Measurements from ENCODE around the gene RHOD. TPM values are rescaled to one million over a fixed set of nuclear protein-coding genes. Genes with fewer than 3 reads are reported as not detected.

RHOD gene
- total and polyA plus RNA-seq, 2 donors (not counting 3 experiments of a cell fraction or from before 2014, with no cell fraction given), result 10.6 to 17.9 TPM

DNA sequence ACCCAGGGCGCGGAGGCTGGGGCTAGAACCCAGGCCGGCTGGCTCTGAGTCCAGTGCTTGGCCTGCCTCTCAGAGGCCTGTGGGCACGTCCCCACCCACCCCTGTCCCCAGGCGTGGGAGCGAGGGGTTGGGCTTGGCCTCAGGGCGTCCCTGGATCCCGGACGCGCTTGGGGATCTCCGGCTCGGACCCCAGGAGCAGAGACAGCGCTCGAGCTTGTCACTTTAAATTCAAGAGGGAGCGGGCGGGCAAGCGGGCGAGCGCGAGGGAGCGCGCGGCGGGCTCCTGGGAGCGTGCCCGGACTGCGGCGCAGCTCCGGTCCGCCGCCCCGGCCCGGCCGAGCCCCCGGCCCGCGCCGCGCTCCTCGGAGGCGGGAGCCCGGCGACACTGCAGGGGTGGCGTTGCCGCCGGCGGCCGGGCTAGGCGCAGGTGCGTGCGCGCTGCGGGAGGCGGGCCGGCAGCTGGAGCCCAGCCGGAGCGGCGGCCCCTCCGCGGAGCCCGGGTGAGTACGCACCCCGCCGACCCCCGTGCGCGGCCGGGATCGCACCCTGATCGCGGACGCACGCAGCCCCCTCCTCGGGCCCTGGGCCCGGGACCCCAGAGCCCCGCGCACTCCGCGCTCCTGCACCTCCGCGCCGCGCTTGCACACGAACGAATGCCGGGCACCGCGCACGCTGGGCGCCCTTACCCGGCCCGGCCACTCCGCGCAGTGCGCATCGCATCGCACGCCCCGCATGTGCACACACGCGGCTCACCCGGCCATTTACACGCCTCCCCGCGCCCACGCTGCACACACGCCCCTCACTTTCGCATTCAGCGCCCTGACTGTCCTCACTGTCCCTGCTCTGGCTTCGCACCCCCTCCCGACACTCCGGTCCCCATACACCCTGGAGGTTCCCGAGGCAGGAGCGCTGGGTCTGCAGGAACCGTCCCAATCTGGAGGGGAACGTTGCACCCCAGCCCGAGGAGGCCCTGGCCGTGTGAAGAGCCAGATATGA lies 33.4 kb upstream of the RHOD start, which contains the start of gene SYT12:
Gene SYT12 (plus strand): TSS at position 174 of the 996 bp plus-strand sequence. CDS start 7,011 bp downstream, outside the sequence.
- Histone ChIP-seq H3K4me2 (ENCODE audit: insufficient read depth, low read length) (peak within 1 kb of the TSS; percentile 52), H2AFZ (ENCODE audit: low read depth, low read length) (no peak within 1 kb of the TSS), H3K9me3 (replicated peaks; ENCODE audit: control insufficient read depth, insufficient read depth, low read length) (no peaks in the 10 kb centered on the region), H3K36me3 (ENCODE audit: control insufficient read depth in 2 of 2, extremely low read depth in 1 of 2, insufficient read depth in 2 of 2, low read length in 2 of 2) (no peaks in the 10 kb centered on the region), H3K4me3 (replicated peaks in 1 of 3; ENCODE audit: insufficient read depth in 1 of 3, low read depth in 1 of 3, low read length in 3 of 3) (peak within 1 kb of the TSS in 1 of 3 experiments; percentile 10), H3K9me1 (replicated peaks; ENCODE audit: control insufficient read depth, extremely low read depth, insufficient read depth, low read length) (no peaks in the 10 kb centered on the region), H3K9ac (replicated peaks; ENCODE audit: extremely low read depth, insufficient read depth, low read length) (no peak within 1 kb of the TSS), H3K4me1 (ENCODE audit: control insufficient read depth, extremely low read depth, insufficient read depth, low read length) (peaks cover 6% of the 10 kb centered on the region), H3K79me2 (ENCODE audit: control insufficient read depth, insufficient read depth, low read length) (no peaks in the 10 kb centered on the region), H3K27me3 (ENCODE audit: control insufficient read depth in 2 of 2, insufficient read depth in 2 of 2, low read length in 2 of 2) (peaks cover 20 to 21% of the 10 kb centered on the region in 2 experiments), H4K20me1 (replicated peaks; ENCODE audit: control insufficient read depth, extremely low read depth, insufficient read depth, low read length) (no peaks in the 10 kb centered on the region), H3K27ac (ENCODE audit: insufficient read depth, low read depth, low read length) (no peak within 1 kb of the TSS)
- BruUV-seq (replicated peaks), result no TSS peak
- ChIA-PET CTCF (interaction anchor here (0.9 to 2.2 kb wide), 5 partner anchors 8 to 138 kb away, joined by 3 to 11 read pairs (median 7); no protein-coding TSS in a partner anchor), POLR2A (no interaction called here)
- dilution Hi-C loops (cut with MboI; ENCODE audit: extremely low pct_ligation_motif_present, low sequenced_read_pairs), result no loop called here
- TF ChIP-seq FOS (IDR thresholded peaks at IDR 0.05; ENCODE audit: borderline replicate concordance, insufficient read depth, low read length), result no peak
- TF ChIP-seq, protein P1, sequence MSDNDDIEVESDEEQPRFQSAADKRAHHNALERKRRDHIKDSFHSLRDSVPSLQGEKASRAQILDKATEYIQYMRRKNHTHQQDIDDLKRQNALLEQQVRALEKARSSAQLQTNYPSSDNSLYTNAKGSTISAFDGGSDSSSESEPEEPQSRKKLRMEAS (IDR thresholded peaks at IDR 0.05; ENCODE audit: insufficient read depth, insufficient read length), result no peak
- no peak for TF ChIP-seq MYC (IDR thresholded peaks at IDR 0.05; ENCODE audit: low read depth, low read length)
- TF ChIP-seq POLR2A (IDR thresholded peaks at IDR 0.05; ENCODE audit: low read depth, low read length), result no peak
- peak; percentile 94 for TF ChIP-seq EZH2 (IDR thresholded peaks at IDR 0.05; ENCODE audit: borderline replicate concordance, low read depth, low read length, severe bottlenecking)
- FAIRE-seq, result no peak
- DNase-seq (ENCODE audit: low read depth, low spot score), result no peak
- intact Hi-C loops (cut with micrococcal nuclease), result loop anchor here (5.0 kb wide), 1 partner anchor 41 kb away; no protein-coding TSS in a partner anchor

DNA sequence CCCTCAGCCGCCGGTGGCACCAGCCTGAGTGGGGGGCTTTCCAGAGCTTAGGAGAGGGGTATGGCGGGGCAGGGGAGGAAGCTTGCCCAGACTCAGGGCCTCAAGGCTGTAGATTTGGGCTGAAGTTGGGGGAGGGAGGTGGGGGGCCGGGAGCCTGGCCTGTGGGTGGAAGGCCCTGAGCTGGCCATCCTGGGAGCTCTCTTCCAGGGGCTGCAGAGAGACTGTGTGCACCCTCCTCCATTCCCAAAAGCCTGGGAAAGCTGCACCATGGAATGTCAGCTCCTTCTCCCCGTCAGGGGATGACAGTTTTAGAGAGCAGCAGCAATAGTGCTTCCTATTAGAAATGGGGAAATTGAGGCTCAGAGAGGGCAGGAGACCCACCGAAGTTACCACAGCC lies 32.7 kb upstream of the RHOD start:
- no peaks in the 10 kb centered on the region for H4K20me1 ChIP-seq (replicated peaks; ENCODE audit: control insufficient read depth, extremely low read depth, insufficient read depth, low read length)
- no peak overlapping the region for H3K27ac ChIP-seq (ENCODE audit: insufficient read depth, low read depth, low read length)
- no peaks in the 10 kb centered on the region for H3K9me1 ChIP-seq (replicated peaks; ENCODE audit: control insufficient read depth, extremely low read depth, insufficient read depth, low read length)
- no peak overlapping the region for H3K4me2 ChIP-seq (ENCODE audit: insufficient read depth, low read length)
- ChIA-PET POLR2A (no interaction called here), CTCF (interaction anchor here (0.6 to 1.0 kb wide), 3 partner anchors 9 to 60 kb away, joined by 3 read pairs; no protein-coding TSS in a partner anchor)
- no peaks in the 10 kb centered on the region for H3K9me3 ChIP-seq (replicated peaks; ENCODE audit: control insufficient read depth, insufficient read depth, low read length)
- H3K9ac ChIP-seq (replicated peaks; ENCODE audit: extremely low read depth, insufficient read depth, low read length), result no peak overlapping the region
- BruUV-seq (replicated peaks), result no TSS peak
- no peak overlapping the region for H3K4me3 ChIP-seq (replicated peaks in 1 of 3; ENCODE audit: insufficient read depth in 1 of 3, low read depth in 1 of 3, low read length in 3 of 3)
- intact Hi-C loops (cut with micrococcal nuclease), result loop anchor here (5.0 kb wide), 1 partner anchor 42 kb away; no protein-coding TSS in a partner anchor
- H2AFZ ChIP-seq (ENCODE audit: low read depth, low read length), result no peak overlapping the region
- peak; percentile 25 for TF ChIP-seq EZH2 (IDR thresholded peaks at IDR 0.05; ENCODE audit: borderline replicate concordance, low read depth, low read length, severe bottlenecking)
- TF ChIP-seq FOS (IDR thresholded peaks at IDR 0.05; ENCODE audit: borderline replicate concordance, insufficient read depth, low read length), result no peak
- H3K27me3 ChIP-seq (ENCODE audit: control insufficient read depth in 2 of 2, insufficient read depth in 2 of 2, low read length in 2 of 2), result peaks cover 20 to 21% of the 10 kb centered on the region in 2 experiments
- H3K4me1 ChIP-seq (ENCODE audit: control insufficient read depth, extremely low read depth, insufficient read depth, low read length), result peaks cover 6% of the 10 kb centered on the region
- no peak for DNase-seq (ENCODE audit: low read depth, low spot score)
- no peaks in the 10 kb centered on the region for H3K36me3 ChIP-seq (ENCODE audit: control insufficient read depth in 2 of 2, extremely low read depth in 1 of 2, insufficient read depth in 2 of 2, low read length in 2 of 2)
- H3K79me2 ChIP-seq (ENCODE audit: control insufficient read depth, insufficient read depth, low read length), result no peaks in the 10 kb centered on the region
- dilution Hi-C loops (cut with MboI; ENCODE audit: extremely low pct_ligation_motif_present, low sequenced_read_pairs), result no loop called here
- FAIRE-seq, result no peak
